DOHH2 (cell line): Measurements from ENCODE around the gene PDE8A.

Experiments used
- H3F3A ChIP-seq: fragments of 200-600 bp; sonication (generic), shearing (Covaris generic); 2 replicates; pipeline ENCODE4 v1.6.0; 2016; ENCODE audit warnings: antibody characterized with exemption, mild to moderate bottlenecking; ENCODE audit not compliant: control insufficient read depth, insufficient read depth
- H3K27ac ChIP-seq: fragments of 200-600 bp; sonication (generic); 2 replicates; pipeline ENCODE4 v1.5.1; 2014; ENCODE audit warnings: low read depth, mild to moderate bottlenecking, low read length, moderate library complexity
- H3K27me3 ChIP-seq: fragments of 200-600 bp; sonication (generic); 2 replicates; pipeline ENCODE4 v1.6.1; 2014; ENCODE audit warnings: mild to moderate bottlenecking, low read length, mixed read lengths; ENCODE audit not compliant: control insufficient read depth
- H3K36me3 ChIP-seq: fragments of 200-600 bp; sonication (generic); 2 replicates; pipeline ENCODE4 v1.6.1; 2014; ENCODE audit warnings: mild to moderate bottlenecking, low read length, moderate library complexity, mixed read lengths; ENCODE audit not compliant: control insufficient read depth
- H3K4me1 ChIP-seq: fragments of 200-600 bp; sonication (generic); 2 replicates; pipeline ENCODE4 v1.6.1; 2014; ENCODE audit warnings: mild to moderate bottlenecking, low read length, mixed read lengths; ENCODE audit not compliant: control insufficient read depth
- H3K4me2 ChIP-seq: fragments of 200-600 bp; sonication (generic); 2 replicates; pipeline ENCODE4 v1.6.0; 2014; ENCODE audit warnings: mild to moderate bottlenecking, low read length, moderate library complexity
- H3K4me3 ChIP-seq: fragments of 200-600 bp; sonication (generic); 2 replicates; pipeline ENCODE4 v1.5.1; 2014; ENCODE audit warnings: mild to moderate bottlenecking, low read length, mixed read lengths
- H3K79me2 ChIP-seq: fragments of 200-600 bp; sonication (generic); 2 replicates; pipeline ENCODE4 v1.6.1; 2014; ENCODE audit warnings: mild to moderate bottlenecking, low read length, mixed read lengths; ENCODE audit not compliant: control insufficient read depth
- H3K9me2 ChIP-seq: fragments of 200-600 bp; sonication (generic); replicated peaks from 2 replicates; pipeline ENCODE4 v1.6.1; 2014; ENCODE audit warnings: mild to moderate bottlenecking, low read length, mixed read lengths; ENCODE audit not compliant: control insufficient read depth
- H3K9me3 ChIP-seq: fragments of 200-600 bp; sonication (generic); 2 replicates; pipeline ENCODE4 v1.6.1; 2014; ENCODE audit warnings: antibody characterized with exemption, low read length, mixed read lengths; ENCODE audit not compliant: control insufficient read depth, insufficient read depth
- H4K20me1 ChIP-seq: fragments of 200-600 bp; sonication (generic); 2 replicates; pipeline ENCODE4 v1.6.0; 2014; ENCODE audit warnings: low read depth, mild to moderate bottlenecking, antibody characterized with exemption, low read length, moderate library complexity; ENCODE audit not compliant: control insufficient read depth, insufficient read depth
- CTCF ChIP-seq: fragments of 200-600 bp; sonication (generic); IDR thresholded peaks from one replicate; pipeline ENCODE4 v1.5.1; 2014; ENCODE audit warnings: antibody characterized with exemption, mild to moderate bottlenecking, low read depth, low read length; ENCODE audit not compliant: poor library complexity, severe bottlenecking
- EZH2phosphoT487 ChIP-seq: fragments of 200-600 bp; sonication (generic); IDR thresholded peaks from 2 replicates; pipeline ENCODE4 v1.6.1; 2017; ENCODE audit warnings: borderline replicate concordance, mild to moderate bottlenecking, antibody characterized with exemption, low read length, moderate library complexity, mixed read lengths

Gene PDE8A

GRCh38 chr15:84975871-84976351 is 5.7 kb upstream of the PDE8A start:
- H3F3A ChIP-seq: no peaks in the 10 kb centered on the region
- H3K9me3 ChIP-seq: no peaks in the 10 kb centered on the region
- no peaks in the 10 kb centered on the region for H3K36me3 ChIP-seq
- no peak overlapping the region for H3K27ac ChIP-seq
- H3K4me2 ChIP-seq: no peak overlapping the region
- no peaks in the 10 kb centered on the region for H4K20me1 ChIP-seq
- H3K4me3 ChIP-seq: no peak overlapping the region
- peaks cover 6% of the 10 kb centered on the region for H3K4me1 ChIP-seq
- no peaks in the 10 kb centered on the region for H3K27me3 ChIP-seq
- no peaks in the 10 kb centered on the region for H3K79me2 ChIP-seq
- TF ChIP-seq EZH2phosphoT487 (no peak), CTCF (no peak)
- no peaks in the 10 kb centered on the region for H3K9me2 ChIP-seq

GRCh38 chr15:84976746-84977345 is 4.8 kb upstream of the PDE8A start:
- TF ChIP-seq EZH2phosphoT487 (no peak), CTCF (no peak)
- no peak overlapping the region for H3K4me3 ChIP-seq
- H3K79me2 ChIP-seq: no peaks in the 10 kb centered on the region
- H3K36me3 ChIP-seq: no peaks in the 10 kb centered on the region
- no peaks in the 10 kb centered on the region for H3K9me2 ChIP-seq
- H3K9me3 ChIP-seq: no peaks in the 10 kb centered on the region
- no peak overlapping the region for H3K27ac ChIP-seq
- no peaks in the 10 kb centered on the region for H3K27me3 ChIP-seq
- no peak overlapping the region for H3K4me2 ChIP-seq
- peaks cover 6% of the 10 kb centered on the region for H3K4me1 ChIP-seq
- no peaks in the 10 kb centered on the region for H4K20me1 ChIP-seq
- H3F3A ChIP-seq: no peaks in the 10 kb centered on the region

GRCh38 chr15:84979651-84980050 is 2.0 kb upstream of the PDE8A start:
- Histone ChIP-seq H4K20me1 (no peaks in the 10 kb centered on the region), H3K9me3 (no peaks in the 10 kb centered on the region), H3K79me2 (peaks cover 22% of the 10 kb centered on the region), H3K27ac (no peak overlapping the region), H3K4me3 (peak overlapping the region; percentile 85), H3K4me1 (peaks cover 28% of the 10 kb centered on the region), H3K27me3 (no peaks in the 10 kb centered on the region; the same call in 1 of the 2 replicates), H3K9me2 (no peaks in the 10 kb centered on the region), H3K4me2 (peak overlapping the region; percentile 81), H3F3A (peaks cover 11% of the 10 kb centered on the region; the same call in 1 of the 2 replicates), H3K36me3 (no peaks in the 10 kb centered on the region)
- TF ChIP-seq EZH2phosphoT487: no peak
- TF ChIP-seq CTCF: no peak
